Mucosa of descending colon (tissue), 3 donors: ENCODE measurements around the gene HSP90AA1. TPM values are rescaled to one million over a fixed set of nuclear protein-coding genes. Genes with fewer than 3 reads are reported as not detected.

Experiments used
- ATAC-seq: fragments of 200-7000 bp; cut with Tn5 transposase; one replicate; pipeline ENCODE4 v1.9.1; 2020; ENCODE audit warnings: mild to moderate bottlenecking, moderate library complexity
- DNase-seq, 3 donors: peaks; one replicate each; pipeline ENCODE4 v3.0.0-alpha.2; 2020
- H3K36me3 ChIP-seq: fragments of 200-600 bp; one replicate; pipeline ENCODE4 v1.8.0; 2021; ENCODE audit warnings: low read depth, mild to moderate bottlenecking
- H3K4me1 ChIP-seq: fragments of 200-600 bp; one replicate; pipeline ENCODE4 v1.8.0; 2021; ENCODE audit warnings: low read depth, mild to moderate bottlenecking
- H3K4me3 ChIP-seq: fragments of 200-600 bp; one replicate; pipeline ENCODE4 v1.8.0; 2021; ENCODE audit warnings: mild to moderate bottlenecking
- H3K9me3 ChIP-seq: fragments of 200-600 bp; one replicate; pipeline ENCODE4 v1.8.0; 2021; ENCODE audit warnings: mild to moderate bottlenecking
- intact Hi-C, 2 donors: fragments of 100-400 bp; cut with DNase I in 1 of 2; cut with micrococcal nuclease in 1 of 2; formaldehyde crosslinking; loops; one replicate each; pipeline versions ENCODE4 v1.11.0 to v1.11.1; 2022; cut with DNase I, micrococcal nuclease
- total RNA-seq, 3 donors: library from RNA; stranded (reverse); fragmentation: NEBNext Ultra II Directional in 2 of 3; extraction: Animal tissue kit (Norgen Biotek cat#: 25700) in 2 of 3; gene quantifications; one replicate each; pipeline versions ENCODE4 v1.2.1 to v1.2.4, GENCODE V29; 2021 to 2023
- TF ChIP-seq, protein P1 (sequence below): fragments of 200-600 bp; IDR thresholded peaks from one replicate; pipeline ENCODE4 v1.8.0; 2022; ENCODE audit warnings: antibody characterized with exemption, mild to moderate bottlenecking
- donor health status: DM: no; HTN: no; CAD: no; lungs with moderate emphysema.
- donor health status: DM: no; HTN: no; CAD: no.
- donor health status: DM: no; HTN: yes; CAD: no.

HSP90AA1 gene
- total RNA-seq, 3 donors from 2014 or later, result 231 to 367 (median 252) TPM

DNA sequence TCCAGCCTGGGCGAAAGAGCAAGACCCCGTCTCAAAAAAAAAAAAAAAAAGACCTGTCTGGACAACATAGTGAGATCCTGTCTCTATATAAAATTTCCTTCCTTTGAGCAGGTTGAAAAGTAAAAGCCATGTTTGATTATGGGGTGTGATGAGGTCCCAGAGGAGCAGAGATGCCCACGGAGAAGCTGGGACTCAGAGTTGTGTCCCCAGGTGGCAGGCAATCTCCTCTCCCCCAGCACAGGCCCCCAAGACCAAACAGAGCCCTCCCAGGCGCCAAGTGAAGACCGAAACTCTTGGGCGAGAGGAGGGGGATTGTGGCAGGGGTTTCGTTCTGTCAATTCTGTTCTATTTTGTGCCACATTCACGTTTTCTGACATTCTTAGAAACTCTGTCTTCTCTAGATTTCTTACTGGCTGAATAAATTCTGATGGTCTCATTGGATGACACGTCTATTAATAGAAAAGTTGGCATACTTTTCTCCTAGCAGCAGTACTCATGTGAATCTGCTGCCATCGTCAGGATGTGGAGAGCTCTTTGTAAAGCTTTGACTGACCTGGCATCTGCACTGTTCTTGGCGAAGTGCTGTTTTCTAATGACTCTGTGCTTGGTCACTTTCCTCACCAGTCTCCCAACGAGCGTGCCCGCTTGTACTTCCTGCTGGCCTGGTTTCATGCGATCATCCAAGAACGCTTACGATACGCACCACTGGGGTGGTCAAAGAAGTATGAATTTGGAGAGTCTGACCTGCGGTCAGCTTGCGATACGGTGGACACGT is 43.4 kb downstream of the HSP90AA1 start:
- Histone ChIP-seq H3K36me3 (peaks cover 49% of the 10 kb centered on the region), H3K4me3 (no peak overlapping the region), H3K9me3 (no peaks in the 10 kb centered on the region), H3K4me1 (peaks cover 2% of the 10 kb centered on the region)
- intact Hi-C loops, result loop anchor here (10.0 kb wide), 1 partner anchor 51 kb away; no protein-coding TSS in a partner anchor
- DNase-seq (no peak), ATAC-seq (no peak)
- TF ChIP-seq, protein P1, sequence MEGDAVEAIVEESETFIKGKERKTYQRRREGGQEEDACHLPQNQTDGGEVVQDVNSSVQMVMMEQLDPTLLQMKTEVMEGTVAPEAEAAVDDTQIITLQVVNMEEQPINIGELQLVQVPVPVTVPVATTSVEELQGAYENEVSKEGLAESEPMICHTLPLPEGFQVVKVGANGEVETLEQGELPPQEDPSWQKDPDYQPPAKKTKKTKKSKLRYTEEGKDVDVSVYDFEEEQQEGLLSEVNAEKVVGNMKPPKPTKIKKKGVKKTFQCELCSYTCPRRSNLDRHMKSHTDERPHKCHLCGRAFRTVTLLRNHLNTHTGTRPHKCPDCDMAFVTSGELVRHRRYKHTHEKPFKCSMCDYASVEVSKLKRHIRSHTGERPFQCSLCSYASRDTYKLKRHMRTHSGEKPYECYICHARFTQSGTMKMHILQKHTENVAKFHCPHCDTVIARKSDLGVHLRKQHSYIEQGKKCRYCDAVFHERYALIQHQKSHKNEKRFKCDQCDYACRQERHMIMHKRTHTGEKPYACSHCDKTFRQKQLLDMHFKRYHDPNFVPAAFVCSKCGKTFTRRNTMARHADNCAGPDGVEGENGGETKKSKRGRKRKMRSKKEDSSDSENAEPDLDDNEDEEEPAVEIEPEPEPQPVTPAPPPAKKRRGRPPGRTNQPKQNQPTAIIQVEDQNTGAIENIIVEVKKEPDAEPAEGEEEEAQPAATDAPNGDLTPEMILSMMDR, result no peak

DNA sequence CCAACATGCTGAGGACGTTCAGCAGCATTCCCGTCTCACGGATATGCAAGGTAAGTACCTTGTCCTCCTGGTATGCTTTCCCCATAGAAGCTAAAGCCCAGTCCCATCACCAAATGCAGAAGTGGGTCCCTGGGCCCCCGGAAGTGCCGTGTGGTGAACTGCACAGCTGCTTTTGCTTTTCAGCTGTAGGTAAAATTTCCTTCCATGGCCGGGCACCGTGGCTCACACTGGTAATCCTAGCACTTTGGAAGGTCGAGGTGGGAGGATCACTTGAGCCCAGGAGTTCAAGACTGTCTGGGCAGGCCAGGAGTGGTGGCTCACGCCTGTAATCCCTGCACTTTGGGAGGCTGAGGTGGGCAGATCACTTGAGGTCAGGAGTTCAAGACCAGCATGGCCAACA is 44.1 kb downstream of the HSP90AA1 start:
- TF ChIP-seq, protein P1, result no peak
- intact Hi-C loops, result loop anchor here (10.0 kb wide), 1 partner anchor 52 kb away; no protein-coding TSS in a partner anchor
- H3K4me1 ChIP-seq, result peaks cover 2% of the 10 kb centered on the region
- H3K9me3 ChIP-seq, result no peaks in the 10 kb centered on the region
- ATAC-seq, result no peak
- DNase-seq, result no peak
- H3K4me3 ChIP-seq, result no peak overlapping the region
- peaks cover 52% of the 10 kb centered on the region for H3K36me3 ChIP-seq

DNA sequence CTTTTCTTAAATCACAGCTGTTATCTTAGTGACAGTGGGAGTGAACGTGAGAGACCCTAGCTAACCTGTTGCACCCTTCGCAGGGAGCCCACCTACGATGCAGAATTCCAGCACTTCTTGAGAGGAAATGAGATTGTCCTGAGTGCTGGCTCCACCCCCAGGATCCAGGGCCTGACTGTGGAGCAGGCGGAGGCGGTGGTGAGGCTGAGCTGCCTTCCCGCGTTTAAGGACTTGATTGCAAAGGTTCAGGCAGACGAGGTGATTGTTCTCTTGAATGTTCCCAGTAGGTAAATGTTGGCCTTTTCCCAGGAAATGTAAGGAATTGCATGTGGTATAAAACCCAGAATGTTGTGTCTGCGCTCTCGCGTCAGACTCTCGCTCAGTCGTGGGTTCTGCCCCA is 46.7 kb downstream of the HSP90AA1 start:
- DNase-seq (no peak), ATAC-seq (no peak)
- TF ChIP-seq, protein P1, result no peak
- peaks cover 64% of the 10 kb centered on the region for H3K36me3 ChIP-seq
- H3K4me3 ChIP-seq, result no peak overlapping the region
- no peaks in the 10 kb centered on the region for H3K4me1 ChIP-seq
- H3K9me3 ChIP-seq, result no peaks in the 10 kb centered on the region
- intact Hi-C loops, result loop anchor here (10.0 kb wide), 1 partner anchor 55 kb away; no protein-coding TSS in a partner anchor

DNA sequence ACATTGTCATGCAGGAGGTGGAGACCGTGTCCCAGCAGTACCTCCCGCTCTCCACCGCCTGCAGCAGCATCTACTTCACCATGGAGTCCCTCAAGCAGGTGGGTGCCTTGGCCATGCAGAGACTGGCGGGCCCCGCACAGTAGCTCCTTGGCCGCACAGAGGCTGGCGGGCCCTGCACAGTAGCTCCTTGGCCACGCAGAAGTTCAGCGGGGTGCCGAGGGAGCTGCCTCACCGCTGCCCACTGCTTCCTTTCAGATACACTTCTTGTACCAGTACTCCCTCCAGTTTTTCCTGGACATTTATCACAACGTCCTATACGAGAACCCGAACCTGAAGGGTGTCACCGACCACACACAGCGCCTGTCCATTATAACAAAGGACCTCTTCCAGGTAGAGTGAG is 47.7 kb downstream of the HSP90AA1 start:
- intact Hi-C loops, result no loop called here
- DNase-seq (no peak), ATAC-seq (no peak)
- Histone ChIP-seq H3K4me1 (no peaks in the 10 kb centered on the region), H3K9me3 (no peaks in the 10 kb centered on the region), H3K4me3 (no peak overlapping the region), H3K36me3 (peaks cover 61% of the 10 kb centered on the region)
- TF ChIP-seq, protein P1, result no peak

DNA sequence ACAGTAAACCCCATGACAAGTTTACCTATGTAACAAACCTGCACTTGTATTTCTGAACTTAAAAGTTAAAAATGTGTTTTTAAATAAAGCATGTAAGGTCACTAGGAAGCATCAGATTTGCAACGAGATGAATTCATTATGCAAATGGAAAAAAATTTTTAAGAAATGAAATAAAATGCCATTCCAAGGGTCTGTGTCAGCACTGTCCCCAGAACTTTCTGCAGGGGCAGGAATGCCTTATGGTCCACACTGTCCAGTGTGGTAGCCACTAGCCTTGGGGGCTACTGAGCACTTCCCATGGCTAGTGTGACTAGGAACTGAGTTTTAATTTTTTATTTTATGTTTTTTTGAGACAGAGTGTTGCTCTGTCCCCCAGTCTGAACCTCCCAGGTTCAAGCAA is 49.2 kb downstream of the HSP90AA1 start:
- Histone ChIP-seq H3K4me1 (no peaks in the 10 kb centered on the region), H3K36me3 (peaks cover 54% of the 10 kb centered on the region), H3K4me3 (no peak overlapping the region), H3K9me3 (no peaks in the 10 kb centered on the region)
- no peak for ATAC-seq
- TF ChIP-seq, protein P1, result no peak
- intact Hi-C loops, result no loop called here
- DNase-seq, result no peak
